DND-41 (cell line): Measurements from ENCODE around the gene SELENON.

Source experiments
- EZH2 ChIP-seq: IDR thresholded peaks from 3 replicates; pipeline ENCODE4 v1.6.1; 2012; ENCODE audit warnings: borderline replicate concordance, low read depth, mild to moderate bottlenecking, moderate library complexity, low read length, inconsistent platforms; ENCODE audit not compliant: severe bottlenecking
- TF ChIP-seq, protein P1 (sequence below): IDR thresholded peaks from 2 replicates; pipeline ENCODE4 v1.5.1; 2012; ENCODE audit warnings: borderline replicate concordance, low read length, moderate library complexity, mild to moderate bottlenecking; ENCODE audit not compliant: poor library complexity, severe bottlenecking; ENCODE audit errors: extremely low read depth

DNA sequence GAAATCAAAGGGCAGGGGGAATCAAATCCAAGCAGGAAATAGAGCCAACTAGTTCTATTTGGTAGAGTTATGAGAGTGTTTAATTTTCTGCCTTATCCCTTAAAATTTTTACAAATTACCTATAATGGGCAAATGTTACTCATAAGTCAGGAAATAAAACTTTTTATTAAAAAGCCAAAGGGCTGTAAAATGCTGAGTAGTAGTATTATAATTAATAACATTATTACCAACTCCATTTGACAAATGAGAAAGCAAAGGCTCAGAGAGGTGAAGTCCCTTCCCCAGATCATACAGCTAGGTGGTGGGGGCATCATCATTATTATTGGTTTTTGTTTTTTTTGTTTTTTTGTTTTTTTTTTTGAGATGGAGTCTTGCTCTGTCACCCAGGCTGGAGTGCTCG lies 3.4 kb downstream of the SELENON start:
- TF ChIP-seq, protein P1, sequence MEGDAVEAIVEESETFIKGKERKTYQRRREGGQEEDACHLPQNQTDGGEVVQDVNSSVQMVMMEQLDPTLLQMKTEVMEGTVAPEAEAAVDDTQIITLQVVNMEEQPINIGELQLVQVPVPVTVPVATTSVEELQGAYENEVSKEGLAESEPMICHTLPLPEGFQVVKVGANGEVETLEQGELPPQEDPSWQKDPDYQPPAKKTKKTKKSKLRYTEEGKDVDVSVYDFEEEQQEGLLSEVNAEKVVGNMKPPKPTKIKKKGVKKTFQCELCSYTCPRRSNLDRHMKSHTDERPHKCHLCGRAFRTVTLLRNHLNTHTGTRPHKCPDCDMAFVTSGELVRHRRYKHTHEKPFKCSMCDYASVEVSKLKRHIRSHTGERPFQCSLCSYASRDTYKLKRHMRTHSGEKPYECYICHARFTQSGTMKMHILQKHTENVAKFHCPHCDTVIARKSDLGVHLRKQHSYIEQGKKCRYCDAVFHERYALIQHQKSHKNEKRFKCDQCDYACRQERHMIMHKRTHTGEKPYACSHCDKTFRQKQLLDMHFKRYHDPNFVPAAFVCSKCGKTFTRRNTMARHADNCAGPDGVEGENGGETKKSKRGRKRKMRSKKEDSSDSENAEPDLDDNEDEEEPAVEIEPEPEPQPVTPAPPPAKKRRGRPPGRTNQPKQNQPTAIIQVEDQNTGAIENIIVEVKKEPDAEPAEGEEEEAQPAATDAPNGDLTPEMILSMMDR = no peak
- TF ChIP-seq EZH2 = no peak
